ENCODE data around the gene EBF3. TPM values are rescaled to one million over a fixed set of nuclear protein-coding genes. Genes with fewer than 3 reads are reported as not detected.

Gene EBF3
- total RNA-seq, 1 donor from 2014 or later, result 0.15 TPM

- Mint-ChIP-seq H3K4me3 (peak overlapping the region; percentile 74), H3K9me3 (no peaks in the 10 kb centered on the region), H3K27me3 (ENCODE audit: insufficient read depth, low read depth) (peaks cover 70% of the 10 kb centered on the region), H3K27ac (no peak overlapping the region), H3K36me3 (no peaks in the 10 kb centered on the region), H3K4me1 (peaks cover 37% of the 10 kb centered on the region)
- no peak overlapping the region for H3K9ac ChIP-seq
- peaks cover 98% of the 10 kb centered on the region for H3K27me3 ChIP-seq
- H3K9me3 ChIP-seq (ENCODE audit: low read depth), result no peaks in the 10 kb centered on the region
- H3K36me3 ChIP-seq, result no peaks in the 10 kb centered on the region
- H3K79me2 ChIP-seq (ENCODE audit: low read depth), result no peaks in the 10 kb centered on the region
- H3K27ac ChIP-seq, result no peak overlapping the region
- no peak for TF ChIP-seq CTCF (IDR thresholded peaks at IDR 0.05)
- TF ChIP-seq EZH2 (IDR thresholded peaks at IDR 0.05), result no peak
- TF ChIP-seq EZH2phosphoT487 (IDR thresholded peaks at IDR 0.05), result no peak
- no peak overlapping the region for H3K4me3 ChIP-seq
- H3K4me1 ChIP-seq, result peaks cover 41% of the 10 kb centered on the region
- no peak overlapping the region for H2AFZ ChIP-seq (replicated peaks)
- peak; percentile 20 for DNase-seq (ENCODE audit: low spot score)
- H3K4me2 ChIP-seq, result no peak overlapping the region
- peaks cover 54% of the 10 kb centered on the region for H3F3A ChIP-seq (ENCODE audit: low read depth)
- H4K20me1 ChIP-seq (ENCODE audit: low read depth), result peaks cover 88% of the 10 kb centered on the region
Measured at GRCh38 chr10:129965959-129966358, 1.9 kb upstream of the EBF3 start.

DNA sequence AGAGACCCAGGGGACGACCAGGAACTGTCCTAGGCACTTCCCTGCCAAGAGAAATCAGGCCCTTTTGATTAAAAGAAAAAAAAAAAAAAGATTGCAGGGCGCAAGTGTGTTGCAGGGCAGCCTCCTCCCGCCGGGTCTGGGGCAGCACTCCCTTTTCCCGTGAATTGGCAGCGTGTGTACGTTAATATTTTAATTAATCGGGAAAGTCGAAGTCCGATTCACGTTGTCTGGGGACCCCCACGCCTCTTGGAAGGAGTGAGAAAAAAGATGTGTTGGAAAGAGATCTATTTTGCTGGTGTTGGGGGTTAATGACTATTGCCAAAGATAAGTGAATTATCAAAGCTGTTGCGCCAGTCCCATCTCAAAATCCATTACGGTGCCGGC is 1.3 kb upstream of the EBF3 start:
- Mint-ChIP-seq H3K9me3 (no peaks in the 10 kb centered on the region), H3K4me1 (peaks cover 38% of the 10 kb centered on the region), H3K27me3 (ENCODE audit: insufficient read depth, low read depth) (peaks cover 71% of the 10 kb centered on the region), H3K36me3 (no peaks in the 10 kb centered on the region), H3K4me3 (peak overlapping the region; percentile 74), H3K27ac (no peak overlapping the region)
- Histone ChIP-seq H3K27ac (no peak overlapping the region), H3K4me3 (peak overlapping the region; percentile 34), H3K9ac (no peak overlapping the region), H3K4me2 (peak overlapping the region; percentile 76), H3K79me2 (ENCODE audit: low read depth) (no peaks in the 10 kb centered on the region), H3K4me1 (peaks cover 36% of the 10 kb centered on the region), H3K27me3 (peaks cover 98% of the 10 kb centered on the region), H3K9me3 (ENCODE audit: low read depth) (no peaks in the 10 kb centered on the region), H3K36me3 (no peaks in the 10 kb centered on the region), H2AFZ (replicated peaks) (no peak overlapping the region), H3F3A (ENCODE audit: low read depth) (peaks cover 52% of the 10 kb centered on the region), H4K20me1 (ENCODE audit: low read depth) (peaks cover 88% of the 10 kb centered on the region)
- no peak for DNase-seq (ENCODE audit: low spot score)
- peak; percentile 93 for TF ChIP-seq EZH2phosphoT487 (IDR thresholded peaks at IDR 0.05)
- no peak for TF ChIP-seq CTCF (IDR thresholded peaks at IDR 0.05)
- peak; percentile 92 for TF ChIP-seq EZH2 (IDR thresholded peaks at IDR 0.05)

- Mint-ChIP-seq H3K27me3 (ENCODE audit: insufficient read depth, low read depth) (peaks cover 70% of the 10 kb centered on the region), H3K9me3 (no peaks in the 10 kb centered on the region), H3K4me3 (peak overlapping the region; percentile 80), H3K36me3 (no peaks in the 10 kb centered on the region), H3K4me1 (peaks cover 36% of the 10 kb centered on the region), H3K27ac (no peak overlapping the region)
- H3F3A ChIP-seq (ENCODE audit: low read depth), result peaks cover 50% of the 10 kb centered on the region
- H3K4me2 ChIP-seq, result peak overlapping the region; percentile 76
- no peak overlapping the region for H3K27ac ChIP-seq
- TF ChIP-seq CTCF (IDR thresholded peaks at IDR 0.05) (no peak), EZH2phosphoT487 (IDR thresholded peaks at IDR 0.05) (peak; percentile 98), EZH2 (IDR thresholded peaks at IDR 0.05) (peak; percentile 99)
- peak; percentile 70 for DNase-seq (ENCODE audit: low spot score)
- H3K9me3 ChIP-seq (ENCODE audit: low read depth), result no peaks in the 10 kb centered on the region
- H3K79me2 ChIP-seq (ENCODE audit: low read depth), result no peaks in the 10 kb centered on the region
- H3K4me1 ChIP-seq, result peaks cover 34% of the 10 kb centered on the region
- no peak overlapping the region for H2AFZ ChIP-seq (replicated peaks)
- peak overlapping the region; percentile 34 for H3K4me3 ChIP-seq
- no peaks in the 10 kb centered on the region for H3K36me3 ChIP-seq
- H3K27me3 ChIP-seq, result peaks cover 98% of the 10 kb centered on the region
- H4K20me1 ChIP-seq (ENCODE audit: low read depth), result peaks cover 88% of the 10 kb centered on the region
- H3K9ac ChIP-seq, result no peak overlapping the region
Measured at GRCh38 chr10:129964611-129965424, 744 bp upstream of the EBF3 start.
